HL-60/S4 (cell line): ENCODE results near the gene JAZF1.

Source experiments
- in situ Hi-C: fragments of 300-500 bp; cut with MboI; formaldehyde crosslinking; loops from 2 replicates; pipeline ENCODE4 v1.14.3; 2022; ENCODE audit warnings: low sequenced_read_pairs

Gene JAZF1

DNA sequence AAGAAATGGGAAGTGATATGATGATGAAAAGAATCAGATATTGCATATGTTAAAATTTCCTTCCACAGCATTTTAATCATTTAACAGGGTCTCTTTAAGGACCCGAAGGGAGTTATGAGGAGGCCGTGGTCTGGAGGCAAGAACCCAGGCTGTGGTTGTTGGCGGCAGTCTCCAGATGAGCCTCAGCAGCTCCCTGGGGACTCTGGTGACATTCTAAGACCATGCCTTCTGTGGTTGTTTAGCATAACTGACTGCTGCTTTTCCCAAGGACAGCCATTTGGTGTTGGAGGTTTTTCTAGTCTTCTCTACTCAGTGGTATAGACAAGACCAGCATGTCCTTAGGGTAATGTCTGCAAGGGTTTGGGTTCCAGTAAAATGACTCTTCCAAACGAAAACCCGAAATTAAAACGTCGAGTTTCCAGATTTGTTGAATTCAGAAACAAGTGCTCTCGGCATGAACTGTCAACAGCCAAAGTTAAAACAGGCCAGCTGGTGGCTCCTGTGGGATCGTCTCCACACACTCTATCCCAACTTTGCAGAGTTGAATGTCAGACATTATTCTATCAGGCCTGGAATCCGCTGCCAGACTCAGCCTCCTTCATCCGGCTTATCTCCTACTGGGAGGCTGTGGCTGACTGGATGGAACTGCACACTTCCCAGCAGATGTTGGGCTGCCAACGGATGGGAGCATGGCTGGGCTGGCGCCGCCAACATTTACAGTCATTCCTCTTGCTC lies 257.5 kb downstream of the JAZF1 start:
- in situ Hi-C loops: loop anchor here (25.0 kb wide), 2 partner anchors 236 to 711 kb away; partner anchors contain the start of gene HOXA13

DNA sequence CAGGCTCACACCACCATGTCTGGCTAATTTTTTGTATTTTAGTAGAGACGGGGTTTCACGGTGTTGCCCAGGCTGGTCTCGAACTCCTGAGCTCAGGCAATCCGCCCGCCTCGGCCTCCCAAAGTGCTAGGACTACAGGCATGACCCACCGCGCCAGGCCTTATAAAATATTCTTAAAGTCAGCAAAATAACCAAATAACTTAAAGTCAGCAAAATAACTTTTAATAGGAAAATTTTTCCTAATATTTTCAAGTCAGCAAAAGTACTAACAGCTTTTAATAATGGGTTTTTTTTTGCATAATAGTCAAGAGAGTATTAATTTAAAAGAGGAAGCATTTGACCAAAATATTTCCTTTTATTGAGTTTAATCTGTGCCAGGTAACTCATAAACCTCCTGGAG lies 258.2 kb downstream of the JAZF1 start:
- in situ Hi-C loops: loop anchor here (25.0 kb wide), 2 partner anchors 235 to 710 kb away; partner anchors contain the start of gene HOXA13

DNA sequence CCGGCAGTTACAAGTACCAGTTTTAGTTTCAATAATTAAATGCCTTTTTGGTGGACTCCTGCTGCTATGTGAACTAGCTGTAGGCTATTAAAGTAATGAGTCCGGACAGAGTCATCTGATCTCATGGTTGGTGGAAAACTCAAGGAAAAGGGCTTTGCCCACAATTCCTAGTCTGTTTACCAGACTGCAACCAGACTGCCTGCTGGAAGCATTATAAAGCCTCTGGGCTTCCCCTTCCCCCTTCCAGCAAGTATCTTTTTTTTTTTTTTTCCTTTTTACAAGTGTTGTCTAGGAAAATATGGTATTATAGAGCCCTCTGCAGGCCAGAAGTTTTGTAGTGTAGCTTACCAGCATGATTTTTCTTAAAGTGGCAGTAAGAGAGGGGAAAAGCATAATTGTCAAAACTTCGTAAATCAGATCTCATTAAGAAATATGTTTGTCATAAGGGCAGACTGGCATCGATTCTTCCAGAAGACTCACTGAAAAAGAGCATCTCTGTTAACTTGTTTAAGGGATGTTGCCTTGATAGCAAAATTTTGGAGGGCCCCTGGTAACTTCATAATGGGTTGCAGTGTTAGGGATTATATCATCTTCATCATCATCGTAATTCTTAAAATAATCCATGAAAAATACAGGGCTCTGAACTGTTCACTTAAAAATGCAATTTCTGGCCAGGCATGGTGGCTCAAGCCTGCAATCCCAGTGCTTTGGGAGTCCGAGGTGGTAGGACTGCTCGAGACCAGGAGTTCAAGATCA lies 259.3 kb downstream of the JAZF1 start:
- in situ Hi-C loops: loop anchor here (25.0 kb wide), 2 partner anchors 234 to 709 kb away; partner anchors contain the start of gene HOXA13

DNA sequence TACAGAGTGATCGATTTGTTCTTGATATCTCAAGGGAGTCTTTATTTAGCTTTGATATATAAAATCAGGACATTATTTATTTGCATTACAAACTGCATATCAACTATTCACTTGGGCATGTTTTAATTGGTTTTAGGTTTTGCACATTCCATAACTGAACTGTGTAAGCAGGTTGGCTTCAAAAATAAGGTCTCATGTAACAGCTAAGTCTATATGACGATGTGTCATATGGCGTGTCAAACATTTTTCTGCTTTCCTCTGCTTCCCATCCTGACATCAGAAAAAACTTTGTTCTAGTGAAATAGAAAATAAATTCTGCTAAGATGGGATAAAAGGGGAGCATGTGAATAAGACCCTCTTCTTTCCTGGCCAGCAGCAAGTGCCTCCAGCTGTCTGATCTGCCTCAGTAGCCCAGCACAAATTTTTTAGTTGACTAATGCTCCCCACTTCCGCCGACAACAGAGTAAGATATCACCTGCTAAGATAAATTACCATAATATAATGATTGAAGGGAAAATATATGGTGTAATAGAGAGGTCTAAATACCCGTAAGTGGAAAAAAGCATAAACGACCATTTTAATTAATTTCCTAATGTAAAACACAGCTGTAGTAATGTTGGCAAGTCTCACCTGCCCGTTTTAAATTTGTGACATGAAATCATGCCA lies 260.2 kb downstream of the JAZF1 start:
- in situ Hi-C loops: loop anchor here (25.0 kb wide), 2 partner anchors 233 to 708 kb away; partner anchors contain the start of gene HOXA13

DNA sequence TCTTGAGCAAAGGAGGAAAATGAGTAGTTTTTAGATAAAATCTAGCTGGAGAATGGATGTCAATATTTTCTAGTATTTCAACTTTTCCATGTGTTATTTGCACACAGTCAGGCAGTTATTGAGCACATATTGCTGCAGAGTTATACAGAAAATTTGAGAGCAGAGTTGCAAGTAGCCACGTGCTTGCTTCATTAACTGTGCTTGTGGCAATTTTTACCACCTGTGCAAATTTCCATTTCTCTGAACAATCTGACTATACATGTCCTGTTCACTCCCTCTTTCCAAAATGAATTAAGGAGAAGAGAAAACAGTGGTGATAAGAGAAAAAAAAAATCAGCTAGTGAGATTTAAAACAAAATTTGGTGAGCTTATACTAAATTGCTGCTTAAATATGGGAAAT lies 262.1 kb downstream of the JAZF1 start:
- in situ Hi-C loops: loop anchor here (25.0 kb wide), 2 partner anchors 231 to 706 kb away; partner anchors contain the start of gene HOXA13

DNA sequence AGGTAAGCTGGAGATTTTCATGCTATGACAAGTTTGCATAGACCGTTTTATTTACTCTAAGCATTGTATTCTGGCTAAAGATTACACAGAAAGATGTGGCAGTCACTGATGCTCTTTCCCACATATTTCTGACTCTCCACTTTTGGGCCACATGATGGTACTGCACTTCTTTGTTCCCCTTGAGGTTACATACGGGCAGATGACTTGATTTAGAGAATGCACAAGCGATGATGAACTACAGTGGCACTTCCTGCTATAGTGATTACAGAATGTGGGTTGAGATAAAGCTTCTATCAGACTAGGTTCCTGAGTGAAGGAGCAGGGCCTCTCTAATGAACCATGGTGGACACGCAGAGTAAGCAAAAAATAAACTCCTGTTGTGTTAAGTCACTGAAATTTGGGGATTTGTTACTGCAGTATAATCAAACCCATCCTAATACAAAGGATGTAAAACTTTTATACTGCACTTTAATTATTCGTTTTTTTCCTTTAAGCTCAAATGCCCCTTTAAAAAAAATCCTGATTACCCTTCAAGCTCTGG lies 262.8 kb downstream of the JAZF1 start:
- in situ Hi-C loops: loop anchor here (25.0 kb wide), 2 partner anchors 231 to 706 kb away; partner anchors contain the start of gene HOXA13

DNA sequence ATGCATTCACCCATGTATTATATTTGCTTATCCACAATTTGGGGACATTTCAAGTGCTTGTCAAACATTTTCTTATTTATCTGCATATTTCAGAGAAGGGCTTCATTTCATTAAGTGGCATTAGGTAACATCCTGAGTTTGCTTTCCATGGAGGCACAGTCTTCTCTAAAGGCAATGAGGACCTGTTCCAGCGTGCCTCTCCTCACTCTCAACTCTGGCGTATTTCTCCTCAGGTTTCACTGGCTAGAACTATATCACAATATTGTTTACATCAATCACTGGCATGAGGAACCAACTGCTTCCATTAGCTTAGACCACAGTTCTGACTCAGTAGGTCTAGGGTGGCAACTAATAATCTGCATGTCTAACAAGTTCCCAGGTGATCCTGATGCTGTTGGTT lies 263.5 kb downstream of the JAZF1 start:
- in situ Hi-C loops: loop anchor here (25.0 kb wide), 2 partner anchors 230 to 705 kb away; partner anchors contain the start of gene HOXA13

DNA sequence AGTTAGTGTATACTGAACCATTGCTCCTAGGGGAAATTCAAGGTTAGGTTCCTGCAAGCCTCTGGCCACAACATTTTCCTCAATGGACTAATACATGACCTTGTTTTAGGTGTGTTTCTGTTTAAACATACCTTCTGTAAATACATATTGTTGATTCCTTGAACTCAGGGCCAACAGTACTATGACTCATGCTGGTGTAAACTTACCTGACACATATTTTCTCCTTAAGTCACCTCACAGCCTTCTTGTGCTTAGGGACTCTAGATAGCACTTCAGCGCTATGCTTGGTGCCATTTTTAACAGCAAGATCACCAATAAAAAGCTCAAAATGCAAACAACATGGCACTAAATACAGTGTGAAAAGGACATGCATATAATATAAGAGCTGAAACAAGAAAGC lies 264.2 kb downstream of the JAZF1 start:
- in situ Hi-C loops: loop anchor here (25.0 kb wide), 2 partner anchors 229 to 704 kb away; partner anchors contain the start of gene HOXA13

DNA sequence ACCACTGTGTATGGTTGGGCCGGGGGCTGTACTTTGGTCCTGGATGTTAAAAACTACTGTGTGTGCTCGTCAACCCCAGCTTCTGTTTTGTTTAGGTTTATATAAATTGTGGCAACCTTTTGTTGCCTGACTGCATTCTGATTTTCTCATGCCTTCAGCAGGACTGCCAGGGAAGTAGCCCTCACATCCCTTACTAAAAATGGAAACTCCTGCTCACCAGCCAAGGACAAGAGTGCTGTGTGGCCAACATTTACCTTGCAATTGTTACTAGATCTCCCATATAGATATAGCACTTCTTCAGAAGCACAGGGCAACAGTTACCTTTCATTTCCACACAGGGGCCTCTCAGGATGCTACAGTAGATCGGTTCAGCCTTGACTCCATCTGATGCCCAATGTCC lies 266.2 kb downstream of the JAZF1 start:
- in situ Hi-C loops: loop anchor here (25.0 kb wide), 2 partner anchors 227 to 702 kb away; partner anchors contain the start of gene HOXA13

DNA sequence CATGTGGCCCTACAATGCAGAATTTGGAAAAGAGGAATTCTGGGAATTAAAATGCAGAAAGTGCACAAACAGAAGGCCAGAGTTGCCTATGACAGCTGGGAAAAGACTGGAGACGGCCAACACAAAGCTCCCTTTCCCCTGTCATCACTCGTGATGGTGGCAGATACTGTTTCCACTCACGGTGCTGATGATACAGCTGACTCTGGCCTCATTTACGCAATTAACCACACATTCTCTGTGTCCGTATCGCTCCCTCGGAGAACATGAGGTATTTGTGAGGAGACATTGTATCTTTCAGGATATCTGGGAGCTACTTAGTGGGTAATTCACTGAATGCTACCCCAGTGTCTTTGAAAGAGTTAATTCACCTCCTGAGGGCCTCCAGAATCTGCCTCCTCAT lies 267.8 kb downstream of the JAZF1 start:
- in situ Hi-C loops: loop anchor here (25.0 kb wide), 2 partner anchors 225 to 700 kb away; partner anchors contain the start of gene HOXA13

DNA sequence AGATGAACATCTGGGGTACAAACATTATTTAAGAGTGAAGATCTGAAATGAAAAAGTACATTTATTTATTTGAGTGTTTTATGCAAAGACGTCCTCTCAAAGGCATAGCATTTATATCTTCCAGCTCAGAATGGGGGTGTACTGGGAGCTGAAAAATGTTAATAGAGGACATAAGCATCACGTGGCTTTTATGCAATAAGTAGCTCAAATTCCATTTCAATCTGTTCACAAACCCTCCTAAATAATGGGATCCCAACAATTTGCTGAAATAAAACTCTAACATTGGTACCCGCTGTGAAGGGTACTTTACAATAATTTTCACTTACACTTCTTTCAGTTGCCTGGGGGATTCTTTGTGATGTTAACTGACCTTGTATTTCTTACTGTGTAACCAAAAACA lies 268.7 kb downstream of the JAZF1 start:
- in situ Hi-C loops: loop anchor here (25.0 kb wide), 2 partner anchors 225 to 700 kb away; partner anchors contain the start of gene HOXA13

DNA sequence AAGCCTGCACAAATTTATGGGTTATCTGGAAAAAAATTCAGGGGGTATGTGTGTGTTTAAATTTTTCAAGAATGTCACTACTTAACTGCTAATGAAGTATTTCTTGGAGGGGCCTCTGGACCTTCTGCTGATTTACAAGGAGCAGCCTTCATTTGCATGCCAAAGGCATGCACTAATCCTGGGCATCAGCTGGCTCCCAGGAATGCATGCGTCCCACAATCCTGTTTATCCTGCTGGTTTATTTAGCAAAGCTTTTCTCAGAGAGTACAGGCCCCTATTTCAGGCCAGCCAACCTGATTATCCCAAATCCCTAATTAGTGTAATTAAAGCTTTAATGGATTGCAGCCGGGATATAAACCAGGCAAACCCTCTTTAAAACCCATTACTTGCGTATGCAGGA lies 270.3 kb downstream of the JAZF1 start:
- in situ Hi-C loops: loop anchor here (25.0 kb wide), 2 partner anchors 223 to 698 kb away; partner anchors contain the start of gene HOXA13

DNA sequence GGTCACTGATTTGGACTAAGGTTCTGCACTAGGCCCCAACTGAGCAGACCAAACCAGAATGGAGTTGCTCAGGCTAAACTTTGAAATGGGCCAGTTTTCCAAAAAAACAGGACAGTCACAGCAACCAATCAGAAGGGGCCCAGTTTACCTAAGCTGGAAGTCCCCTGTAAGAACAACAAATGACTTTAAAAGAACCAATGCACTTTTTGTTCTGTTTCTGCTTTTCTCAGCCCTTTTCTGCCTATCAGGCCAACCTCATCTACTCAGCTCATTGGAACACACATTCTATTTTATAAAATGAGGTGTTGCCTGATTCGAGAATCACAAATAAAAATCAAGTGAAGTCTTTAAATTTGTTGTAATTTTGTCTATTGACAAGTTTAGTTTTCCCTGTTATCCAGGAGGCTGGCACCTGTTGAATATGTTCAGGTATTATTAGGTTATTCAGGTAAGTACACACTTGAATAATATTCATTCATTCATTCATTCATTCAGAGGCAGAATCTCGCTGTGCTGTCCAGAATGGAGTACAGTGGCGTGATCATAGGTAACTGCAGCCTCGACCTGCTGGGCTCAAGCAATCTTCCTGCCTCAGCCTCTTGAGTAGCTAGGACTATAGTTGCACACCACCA lies 271.9 kb downstream of the JAZF1 start:
- in situ Hi-C loops: loop anchor here (25.0 kb wide), 2 partner anchors 221 to 696 kb away; partner anchors contain the start of gene HOXA13

DNA sequence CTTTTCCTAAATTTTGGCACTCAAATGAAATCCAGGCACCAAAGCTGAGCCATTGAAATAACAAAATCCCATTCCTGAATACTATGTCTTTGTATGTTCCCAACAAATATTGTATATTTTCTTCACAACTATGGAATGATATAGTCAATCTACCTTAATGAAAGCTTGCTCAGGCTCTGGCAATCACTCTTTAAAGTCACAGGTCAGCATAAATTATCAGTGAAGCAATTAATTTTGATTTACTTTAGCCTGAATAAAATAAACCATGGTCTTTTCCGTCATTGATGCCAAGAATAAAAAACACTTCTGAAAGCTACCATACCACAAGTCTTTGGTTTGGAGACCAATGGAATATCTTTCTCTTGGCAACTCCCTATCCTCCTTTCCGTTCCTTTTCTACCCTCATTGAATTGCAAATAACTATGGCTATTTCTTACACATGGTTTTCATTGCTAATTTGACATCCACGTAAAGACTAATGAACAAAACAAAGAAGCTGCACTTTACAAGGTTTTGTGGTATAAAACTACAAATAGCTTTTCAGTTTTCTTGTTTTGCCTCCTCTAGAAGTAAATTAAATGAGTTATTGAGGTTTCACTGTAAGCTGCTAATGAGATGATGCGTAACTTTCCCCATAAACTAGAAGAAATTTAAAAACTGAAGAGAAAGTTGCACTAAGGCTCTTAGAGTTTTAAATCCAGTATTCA lies 274.1 kb downstream of the JAZF1 start:
- in situ Hi-C loops: loop anchor here (25.0 kb wide), 2 partner anchors 219 to 694 kb away; partner anchors contain the start of gene HOXA13

DNA sequence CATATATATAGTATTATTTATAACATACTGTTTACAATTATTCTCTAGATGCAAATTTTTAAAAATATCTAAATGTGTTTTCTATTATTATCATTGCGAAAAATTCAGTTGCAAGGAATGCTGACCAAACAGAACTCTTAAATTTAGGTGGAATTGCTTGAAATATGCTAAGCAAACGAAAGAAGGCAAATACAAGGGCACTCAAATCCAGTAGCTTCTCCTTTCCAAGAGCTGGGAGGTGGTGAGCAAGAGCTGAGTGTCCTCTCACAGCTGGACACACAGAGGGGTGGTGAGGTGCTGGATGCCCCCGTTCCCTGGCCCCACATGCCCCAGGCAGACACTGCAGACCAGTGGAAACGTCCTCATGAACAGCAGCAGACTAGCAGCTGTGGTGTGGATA lies 274.6 kb downstream of the JAZF1 start:
- in situ Hi-C loops: loop anchor here (25.0 kb wide), 2 partner anchors 219 to 694 kb away; partner anchors contain the start of gene HOXA13

DNA sequence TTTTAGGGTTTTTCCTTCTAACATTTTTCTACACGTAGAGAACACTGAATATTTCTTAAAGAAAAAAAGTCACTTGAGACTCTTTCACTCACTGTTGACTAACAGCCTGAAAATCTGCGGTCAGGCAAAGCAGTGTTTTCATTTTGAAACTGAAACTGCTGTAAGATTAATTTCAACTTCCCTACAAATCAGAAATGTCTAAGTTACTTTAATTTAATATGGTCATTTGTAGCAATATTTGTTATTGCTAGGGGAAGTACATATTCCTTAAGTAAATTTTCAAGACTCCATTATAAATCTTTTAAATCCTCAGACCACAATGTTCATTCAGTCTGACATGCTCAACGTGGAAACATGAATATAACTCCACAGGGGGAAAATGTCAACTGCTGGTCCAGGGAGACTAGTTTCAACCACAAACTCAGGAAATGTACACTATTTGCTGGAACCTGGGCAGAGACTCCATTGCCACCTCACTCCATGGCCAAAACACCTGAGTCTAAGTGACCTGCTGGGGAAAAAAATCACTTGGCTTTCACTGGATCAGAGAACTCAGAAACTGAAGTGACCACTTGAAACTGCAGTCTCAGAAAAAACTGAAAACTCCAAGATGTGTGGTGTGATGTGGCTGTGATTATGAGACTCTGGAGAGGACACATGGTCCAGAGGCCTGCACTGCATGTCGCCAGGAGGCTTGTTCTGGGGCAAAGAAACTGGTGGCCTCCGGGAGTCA lies 279.4 kb downstream of the JAZF1 start:
- in situ Hi-C loops: loop anchor here (25.0 kb wide), 2 partner anchors 214 to 689 kb away; partner anchors contain the start of gene HOXA13

DNA sequence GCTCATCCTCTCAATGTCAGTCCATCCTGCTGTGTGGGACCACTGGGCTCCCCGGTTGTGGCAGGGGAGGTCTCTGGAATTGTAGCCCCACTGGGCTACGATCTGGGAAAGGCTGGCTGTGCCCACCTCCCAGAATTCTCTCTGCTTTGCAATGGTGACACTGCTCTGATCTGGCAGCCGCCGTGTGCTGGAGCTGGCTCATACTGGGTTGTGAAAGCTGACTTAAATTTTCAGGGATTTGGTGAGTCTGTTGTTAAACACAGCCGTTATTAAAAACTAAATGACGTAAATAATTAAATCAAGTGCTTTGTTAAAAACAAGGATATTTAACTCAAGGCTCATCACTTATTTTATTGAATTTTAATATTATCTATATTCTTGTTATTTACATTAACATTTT lies 280.6 kb downstream of the JAZF1 start:
- in situ Hi-C loops: loop anchor here (25.0 kb wide), 2 partner anchors 213 to 688 kb away; partner anchors contain the start of gene HOXA13

DNA sequence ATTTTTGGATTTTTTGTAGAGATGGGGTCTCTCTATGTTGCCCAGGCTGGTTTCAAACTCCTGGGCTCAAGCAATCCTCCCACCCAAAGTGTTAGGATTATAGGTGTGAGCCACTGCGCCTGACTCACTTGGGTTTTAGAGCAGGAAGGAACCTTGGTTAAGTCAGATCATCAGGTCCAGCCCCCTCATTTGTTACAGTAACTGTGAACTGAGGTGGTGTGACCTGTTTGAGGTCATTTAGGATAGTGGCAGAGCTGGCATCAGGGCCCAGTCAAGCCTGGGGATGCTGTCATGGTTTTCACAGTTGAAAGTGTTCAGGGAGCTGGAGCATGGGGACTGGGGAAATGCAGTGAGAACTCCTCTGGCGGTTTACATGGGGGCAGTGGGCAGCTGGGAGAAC lies 281.0 kb downstream of the JAZF1 start:
- in situ Hi-C loops: no loop called here
